HEK293 (cell line): Measurements from ENCODE around the gene DYNLL2.
A peak's percentile ranks its signal among the peaks of the same experiment; 100 is the strongest.

Experiments
- CTCF ChIA-PET: fragments of 350-600 bp; formaldehyde crosslinking; extraction: SDS; loops from one replicate; lab custom pipeline; 2021; ENCODE audit warnings: antibody characterized with exemption; lab: Yijun Ruan, JAX
- POLR2A ChIA-PET: fragments of 300-600 bp; formaldehyde crosslinking; extraction: SDS; loops from one replicate; lab custom pipeline; 2020; ENCODE audit warnings: antibody characterized with exemption, inconsistent platforms; lab: Yijun Ruan, JAX
- H3K27ac ChIP-seq: fragments of 200-500 bp; sonication (Bioruptor generic); 2 replicates; pipeline ENCODE4 v1.5.1; 2014; ENCODE audit warnings: low read depth, low read length, control low read depth, inconsistent platforms; ENCODE audit errors: extremely low read depth
- H3K36me3 ChIP-seq, 2 experiments: fragments of 200-500 bp in 1 of 2; sonication (Bioruptor generic) in 1 of 2; 1 replicate in 1 of 2; 2 replicates in 1 of 2; pipeline ENCODE4 v1.5.1; 2014 to 2017; ENCODE audit warnings: inconsistent platforms in 2 of 2, low read length in 2 of 2; ENCODE audit not compliant: control insufficient read depth in 2 of 2, insufficient read depth in 1 of 2
- H3K4me1 ChIP-seq: fragments of 200-500 bp; sonication (Bioruptor generic); 2 replicates; pipeline ENCODE4 v1.5.1; 2014; ENCODE audit warnings: mild to moderate bottlenecking, low read length, inconsistent platforms; ENCODE audit not compliant: control insufficient read depth, insufficient read depth
- H3K4me3 ChIP-seq: 2 replicates; pipeline ENCODE4 v1.5.1; 2011; ENCODE audit warnings: low read depth, mild to moderate bottlenecking, control low read depth, low read length, moderate library complexity
- H3K9me3 ChIP-seq: fragments of 200-500 bp; sonication (Bioruptor generic); 2 replicates; pipeline ENCODE4 v1.5.1; 2014; ENCODE audit warnings: low read depth, low read length, inconsistent platforms; ENCODE audit not compliant: control insufficient read depth, insufficient read depth
- AEBP2 ChIP-seq: fragments of 450-650 bp; formaldehyde crosslinking; IDR thresholded peaks from 2 replicates; pipeline ENCODE4 v1.5.1; 2016; ENCODE audit warnings: missing biosample characterization, missing genetic modification characterization, borderline replicate concordance
- EGR2 ChIP-seq: fragments of 450-650 bp; formaldehyde crosslinking; IDR thresholded peaks from 2 replicates; pipeline ENCODE4 v1.5.1; 2016; ENCODE audit warnings: low read depth, missing biosample characterization, missing genetic modification characterization
- FEZF1 ChIP-seq: fragments of 450-650 bp; formaldehyde crosslinking; IDR thresholded peaks from 2 replicates; pipeline ENCODE4 v1.5.1; 2016; ENCODE audit warnings: missing biosample characterization, missing genetic modification characterization
- INSM2 ChIP-seq: fragments of 450-650 bp; formaldehyde crosslinking; IDR thresholded peaks from 2 replicates; pipeline ENCODE4 v1.5.1; 2016; ENCODE audit warnings: missing biosample characterization, missing genetic modification characterization
- PRDM2 ChIP-seq: fragments of 450-650 bp; formaldehyde crosslinking; IDR thresholded peaks from 2 replicates; pipeline ENCODE4 v1.5.1; 2016; ENCODE audit warnings: missing biosample characterization, missing genetic modification characterization, borderline replicate concordance
- SP2 ChIP-seq: fragments of 450-650 bp; formaldehyde crosslinking; IDR thresholded peaks from 2 replicates; pipeline ENCODE4 v1.5.1; 2016; ENCODE audit warnings: missing biosample characterization, missing genetic modification characterization
- ZBTB48 ChIP-seq: fragments of 450-650 bp; formaldehyde crosslinking; IDR thresholded peaks from 2 replicates; pipeline ENCODE4 v1.5.1; 2016; ENCODE audit warnings: missing biosample characterization, missing genetic modification characterization
- ZFHX2 ChIP-seq: fragments of 450-650 bp; formaldehyde crosslinking; conservative IDR thresholded peaks from 2 replicates; pipeline ENCODE4 v1.5.1; 2016; ENCODE audit warnings: missing biosample characterization, missing genetic modification characterization
- ZNF174 ChIP-seq: fragments of 450-650 bp; formaldehyde crosslinking; IDR thresholded peaks from 2 replicates; pipeline ENCODE4 v1.5.0; 2017; ENCODE audit warnings: missing biosample characterization, mild to moderate bottlenecking, missing genetic modification characterization
- ZNF211 ChIP-seq: fragments of 450-650 bp; formaldehyde crosslinking; IDR thresholded peaks from 2 replicates; pipeline ENCODE4 v1.5.1; 2016; ENCODE audit warnings: low read depth, missing biosample characterization, missing genetic modification characterization
- ZNF23 ChIP-seq: fragments of 450-650 bp; formaldehyde crosslinking; IDR thresholded peaks from 2 replicates; pipeline ENCODE4 v1.5.1; 2016; ENCODE audit warnings: missing biosample characterization, missing genetic modification characterization, borderline replicate concordance
- ZNF248 ChIP-seq: fragments of 450-650 bp; formaldehyde crosslinking; IDR thresholded peaks from 2 replicates; pipeline ENCODE4 v1.5.1; 2017; ENCODE audit warnings: missing biosample characterization, missing genetic modification characterization
- ZNF350 ChIP-seq: fragments of 450-650 bp; formaldehyde crosslinking; IDR thresholded peaks from 2 replicates; pipeline ENCODE4 v1.5.0; 2017; ENCODE audit warnings: missing biosample characterization, mild to moderate bottlenecking, missing genetic modification characterization
- ZNF596 ChIP-seq: fragments of 450-650 bp; IDR thresholded peaks from 2 replicates; pipeline ENCODE4 v1.5.0; 2018; ENCODE audit warnings: missing biosample characterization, mild to moderate bottlenecking, missing genetic modification characterization, moderate library complexity
- ZNF629 ChIP-seq: fragments of 450-650 bp; formaldehyde crosslinking; IDR thresholded peaks from 2 replicates; pipeline ENCODE4 v1.5.1; 2017; ENCODE audit warnings: missing biosample characterization, missing genetic modification characterization
- ZNF692 ChIP-seq: fragments of 450-650 bp; formaldehyde crosslinking; IDR thresholded peaks from 2 replicates; pipeline ENCODE4 v1.5.1; 2016; ENCODE audit warnings: missing biosample characterization, missing genetic modification characterization
- ZNF701 ChIP-seq: fragments of 450-650 bp; formaldehyde crosslinking; IDR thresholded peaks from 2 replicates; pipeline ENCODE4 v1.5.1; 2016; ENCODE audit warnings: missing biosample characterization, missing genetic modification characterization
- ZSCAN16 ChIP-seq: fragments of 450-650 bp; formaldehyde crosslinking; IDR thresholded peaks from 2 replicates; pipeline ENCODE4 v1.5.1; 2016; ENCODE audit warnings: missing biosample characterization, missing genetic modification characterization

DYNLL2 gene

GRCh38 chr17:58051468-58051867 is 31.8 kb upstream of the DYNLL2 start:
- no peak overlapping the region for H3K4me3 ChIP-seq
- ChIA-PET CTCF (no interaction called here), POLR2A (no interaction called here)
- H3K36me3 ChIP-seq = no peaks in the 10 kb centered on the region
- no peaks in the 10 kb centered on the region for H3K4me1 ChIP-seq
- H3K27ac ChIP-seq = no peak overlapping the region
- H3K9me3 ChIP-seq = no peaks in the 10 kb centered on the region
- TF ChIP-seq ZNF596 = no peak
- TF ChIP-seq ZNF692 (tag by site-specific recombination) = no peak
- 0 out of 2 replicates have a peak, but pooled peaks have one; percentile 26 for TF ChIP-seq ZFHX2 (tag by site-specific recombination)
- peak; percentile 55 for TF ChIP-seq EGR2 (tag by site-specific recombination)
- TF ChIP-seq ZNF23 = no peak

GRCh38 chr17:58052407-58052806 is 30.8 kb upstream of the DYNLL2 start:
- Histone ChIP-seq H3K27ac (no peak overlapping the region), H3K9me3 (no peaks in the 10 kb centered on the region)
- CTCF ChIA-PET = interaction anchor here (0.8 to 1.3 kb wide), 3 partner anchors 12 to 61 kb away, joined by 3 to 6 read pairs (median 4); no protein-coding TSS in a partner anchor
- no peak for TF ChIP-seq SP2 (tag by site-specific recombination)
- no peak for TF ChIP-seq INSM2 (tag by site-specific recombination)
- TF ChIP-seq, all 188 proteins: peak for 0
- no peak overlapping the region for H3K4me3 ChIP-seq
- POLR2A ChIA-PET = interaction anchor here (1.2 kb wide), 1 partner anchor 45 kb away, joined by 6 read pairs; the partner anchor contains the start of gene SRSF1
- no peaks in the 10 kb centered on the region for H3K36me3 ChIP-seq
- no peaks in the 10 kb centered on the region for H3K4me1 ChIP-seq

- H3K9me3 ChIP-seq = no peaks in the 10 kb centered on the region
- CTCF ChIA-PET = interaction anchor here (0.6 to 1.3 kb wide), 3 partner anchors 11 to 214 kb away, joined by 4 to 6 read pairs (median 4); no protein-coding TSS in a partner anchor
- no peaks in the 10 kb centered on the region for H3K36me3 ChIP-seq
- H3K27ac ChIP-seq = no peak overlapping the region
- POLR2A ChIA-PET = interaction anchor here (1.2 kb wide), 1 partner anchor 46 kb away, joined by 6 read pairs; the partner anchor contains the start of gene SRSF1
- no peak overlapping the region for H3K4me3 ChIP-seq
- H3K4me1 ChIP-seq = no peaks in the 10 kb centered on the region
- TF ChIP-seq ZNF174 (no peak), ZNF350 (no peak), ZNF211 (tag by site-specific recombination) (no peak), ZNF701 (tag by site-specific recombination) (no peak), PRDM2 (tag by site-specific recombination) (no peak), FEZF1 (no peak), ZSCAN16 (tag by site-specific recombination) (no peak), ZNF629 (tag by site-specific recombination) (peak; percentile 32; the same call in 1 of the 2 replicates), AEBP2 (tag by site-specific recombination) (no peak), ZFHX2 (tag by site-specific recombination) (peak; percentile 96), ZNF248 (tag by site-specific recombination) (no peak), ZBTB48 (tag by site-specific recombination) (no peak)
These were observed 30.1 kb upstream of the DYNLL2 start for GRCh38 chr17:58052945-58053715.
